Astrocyte (in vitro differentiated cells and primary cell): ENCODE data around the gene TANGO2.

Source experiments
- CTCF ChIP-seq: IDR thresholded peaks from 2 replicates; pipeline ENCODE4 v1.5.1; 2011; ENCODE audit warnings: low read depth, mild to moderate bottlenecking, inconsistent platforms, low read length, moderate library complexity; ENCODE audit not compliant: insufficient read depth
- EZH2 ChIP-seq: IDR thresholded peaks from 2 replicates; pipeline ENCODE4 v1.6.1; 2012; ENCODE audit warnings: mild to moderate bottlenecking, low read length, inconsistent platforms; ENCODE audit not compliant: insufficient read depth

- TF ChIP-seq CTCF (no peak), EZH2 (no peak)
Observed at GRCh38 chr22:19981961-19982920, 38.7 kb upstream of the TANGO2 start.
